IMR-90 (cell line): ENCODE measurements around the gene SLC5A10. TPM values are rescaled to one million over a fixed set of nuclear protein-coding genes. Genes with fewer than 3 reads are reported as not detected.

Experiments used
- ATAC-seq: fragments of 200-7000 bp; cut with Tn5 transposase; 2 replicates; pipeline ENCODE4 v1.9.1; 2020; ENCODE audit warnings: low read depth, mild to moderate bottlenecking, moderate library complexity
- BruUV-seq: library from RNA; stranded (reverse); fragments of 400-500 nt; replicated peaks from 2 replicates; lab custom pipeline; 2021; lab: Mats Ljungman, UMichigan
- CTCF ChIA-PET: fragments of 300-600 bp; formaldehyde crosslinking; extraction: SDS; loops from one replicate; lab custom pipeline; 2021; ENCODE audit warnings: antibody characterized with exemption; lab: Yijun Ruan, JAX
- POLR2A ChIA-PET: fragments of 300-600 bp; sonication (Branson Sonifier 250); formaldehyde crosslinking; loops from one replicate; lab custom pipeline; 2022; ENCODE audit warnings: antibody characterized with exemption; ENCODE audit not compliant: unreplicated experiment; lab: Charles Lee
- DNase-seq: peaks from one replicate; pipeline ENCODE4 v3.0.0; 2013
- H2AFZ ChIP-seq: replicated peaks from 2 replicates; pipeline ENCODE3; 2013; ENCODE audit warnings: low read length, mild to moderate bottlenecking; ENCODE audit not compliant: poor library complexity
- H2AK5ac ChIP-seq: 2 replicates; pipeline ENCODE4 v1.6.1; 2013; ENCODE audit warnings: low read depth, low read length, inconsistent platforms
- H2AK9ac ChIP-seq: replicated peaks from 2 replicates; pipeline ENCODE3; 2013; ENCODE audit warnings: mild to moderate bottlenecking, low read depth, low read length, moderate library complexity; ENCODE audit not compliant: poor library complexity
- H2BK120ac ChIP-seq: 2 replicates; pipeline ENCODE4 v1.6.1; 2013; ENCODE audit warnings: low read depth, low read length, inconsistent platforms
- H2BK15ac ChIP-seq: 3 replicates; pipeline ENCODE4 v1.6.1; 2013; ENCODE audit warnings: low read depth, low read length, inconsistent platforms
- H2BK20ac ChIP-seq: 2 replicates; pipeline ENCODE4 v1.6.1; 2013; ENCODE audit warnings: low read depth, mild to moderate bottlenecking, inconsistent platforms, low read length, moderate library complexity
- H2BK5ac ChIP-seq: 2 replicates; pipeline ENCODE4 v1.6.1; 2013; ENCODE audit warnings: mild to moderate bottlenecking, low read depth, low read length, inconsistent platforms; ENCODE audit not compliant: poor library complexity, severe bottlenecking
- H3K14ac ChIP-seq: replicated peaks from 2 replicates; pipeline ENCODE4 v1.6.1; 2013; ENCODE audit warnings: low read depth, low read length, inconsistent platforms
- H3K18ac ChIP-seq: 2 replicates; pipeline ENCODE4 v1.6.1; 2013; ENCODE audit warnings: low read depth, low read length, control low read depth
- H3K23ac ChIP-seq: 2 replicates; pipeline ENCODE4 v1.6.1; 2013; ENCODE audit warnings: low read depth, low read length, inconsistent platforms
- H3K27ac ChIP-seq: 2 replicates; pipeline ENCODE4 v1.5.1; 2013; ENCODE audit warnings: mild to moderate bottlenecking, control low read depth, low read length; ENCODE audit not compliant: insufficient read depth
- H3K27me3 ChIP-seq: 2 replicates; pipeline ENCODE4 v1.6.1; 2013; ENCODE audit warnings: low read length; ENCODE audit not compliant: control insufficient read depth, insufficient read depth
- H3K36me3 ChIP-seq: 2 replicates; pipeline ENCODE4 v1.6.1; 2013; ENCODE audit warnings: low read length, mixed read lengths; ENCODE audit not compliant: control insufficient read depth, insufficient read depth
- H3K4ac ChIP-seq: 2 replicates; pipeline ENCODE4 v1.6.1; 2013; ENCODE audit warnings: low read depth, low read length, inconsistent platforms
- H3K4me1 ChIP-seq: 2 replicates; pipeline ENCODE4 v1.6.1; 2013; ENCODE audit warnings: low read length, mixed read lengths; ENCODE audit not compliant: control insufficient read depth, insufficient read depth
- H3K4me2 ChIP-seq: 2 replicates; pipeline ENCODE4 v1.6.1; 2013; ENCODE audit warnings: low read depth, mild to moderate bottlenecking, control low read depth, low read length, moderate library complexity
- H3K4me3 ChIP-seq: 2 replicates; pipeline ENCODE4 v1.5.1; 2013; ENCODE audit warnings: low read depth, mild to moderate bottlenecking, control low read depth, low read length, moderate library complexity; ENCODE audit not compliant: insufficient read depth
- H3K56ac ChIP-seq: 2 replicates; pipeline ENCODE4 v1.6.1; 2013; ENCODE audit warnings: low read length, inconsistent platforms; ENCODE audit not compliant: insufficient read depth; ENCODE audit errors: extremely low read depth
- H3K79me1 ChIP-seq, 2 experiments: 2 replicates each; pipeline ENCODE4 v1.6.1; 2013; ENCODE audit warnings: low read length in 2 of 2, inconsistent platforms in 1 of 2, low read depth in 1 of 2
- H3K9ac ChIP-seq: 2 replicates; pipeline ENCODE4 v1.6.1; 2013; ENCODE audit warnings: low read depth, low read length, control low read depth
- H3K9me1 ChIP-seq: 2 replicates; pipeline ENCODE4 v1.6.1; 2013; ENCODE audit warnings: low read length, inconsistent platforms; ENCODE audit not compliant: insufficient read depth
- H3K9me3 ChIP-seq: 2 replicates; pipeline ENCODE4 v1.6.1; 2013; ENCODE audit warnings: low read length; ENCODE audit not compliant: control insufficient read depth, insufficient read depth
- H4K20me1 ChIP-seq: 2 replicates; pipeline ENCODE4 v1.6.1; 2013; ENCODE audit warnings: low read length, inconsistent platforms; ENCODE audit not compliant: insufficient read depth
- H4K5ac ChIP-seq: 2 replicates; pipeline ENCODE4 v1.6.1; 2013; ENCODE audit warnings: mild to moderate bottlenecking, low read depth, low read length, control low read depth
- H4K8ac ChIP-seq, 2 experiments: 2 replicates each; pipeline ENCODE4 v1.6.1; 2013; ENCODE audit warnings: low read depth in 2 of 2, low read length in 2 of 2, control low read depth in 1 of 2, inconsistent platforms in 1 of 2
- H4K91ac ChIP-seq: 2 replicates; pipeline ENCODE4 v1.6.1; 2013; ENCODE audit warnings: low read depth, low read length, inconsistent platforms; ENCODE audit not compliant: insufficient read depth
- BHLHE40 ChIP-seq: fragments of 150-350 bp; IDR thresholded peaks from 2 replicates; pipeline ENCODE4 v1.6.1; 2016; ENCODE audit warnings: mild to moderate bottlenecking, low read depth, low read length
- CEBPB ChIP-seq: IDR thresholded peaks from 2 replicates; pipeline ENCODE4 v1.6.1; 2012; ENCODE audit warnings: low read depth, low read length, improper control_type of control experiment
- CHD1 ChIP-seq: IDR thresholded peaks from 2 replicates; pipeline ENCODE4 v1.6.1; 2012; ENCODE audit warnings: low read depth, low read length, improper control_type of control experiment
- MXI1 ChIP-seq: IDR thresholded peaks from 2 replicates; pipeline ENCODE4 v1.6.1; 2012; ENCODE audit warnings: low read depth, mild to moderate bottlenecking, low read length, moderate library complexity, borderline replicate concordance
- NFE2L2 ChIP-seq: fragments of 150-350 bp; IDR thresholded peaks from 2 replicates; pipeline ENCODE4 v1.6.1; 2016; ENCODE audit warnings: low read depth, mild to moderate bottlenecking, low read length
- RAD21 ChIP-seq: IDR thresholded peaks from 2 replicates; pipeline ENCODE4 v1.6.1; 2012; ENCODE audit warnings: low read length, improper control_type of control experiment
- RFX5 ChIP-seq: IDR thresholded peaks from 2 replicates; pipeline ENCODE4 v1.8.0; 2012; ENCODE audit warnings: low read depth, mild to moderate bottlenecking, low read length, moderate library complexity
- WGBS, 2 experiments: methylation state at CpG; one replicate each; pipeline versions ENCODE4 v1.1.5 to v1.1.7; 2013; ENCODE audit warnings: missing lambda C conversion rate in 2 of 2; ENCODE audit not compliant: insufficient read length in 1 of 2; ENCODE audit errors: extremely low coverage in 2 of 2; 5-methylcytosine and 5-hydroxymethylcytosine counted together
- dilution Hi-C: fragments of 300-500 bp; cut with HindIII; formaldehyde crosslinking; loops from one replicate; pipeline ENCODE4 v1.14.3; 2018; ENCODE audit warnings: low sequenced_read_pairs; ENCODE audit not compliant: unreplicated experiment
- in situ Hi-C: fragments of 300-500 bp; cut with MboI; formaldehyde crosslinking; loops from 3 replicates; pipeline ENCODE4 v1.14.3; 2019; ENCODE audit warnings: low sequenced_read_pairs, inconsistent platforms, mixed read lengths
- intact Hi-C: fragments of 100-400 bp; cut with micrococcal nuclease; formaldehyde crosslinking; loops from 2 replicates; pipeline ENCODE4 v1.10.0; 2022
- polyA plus RNA-seq, 3 experiments: library from polyadenylated mRNA; depleted of rRNA; stranded (reverse); fragments of >200 nt; gene quantifications; 2 replicates each; pipeline ENCODE4 v1.2.3, GENCODE V29; 2012; ENCODE audit warnings: low replicate concordance in 1 of 3
- total RNA-seq: library from RNA; depleted of rRNA; stranded (reverse); fragments of >200 nt; gene quantifications from 2 replicates; pipeline ENCODE4 v1.2.3, GENCODE V29; 2012

SLC5A10 gene
- total and polyA plus RNA-seq, 2 of the 4 experiments (the other 2 are of a cell fraction), result not detected

- ChIA-PET CTCF (no interaction called here), POLR2A (no interaction called here)
- Histone ChIP-seq H4K5ac (no peak overlapping the region), H3K14ac (no peak overlapping the region), H2AFZ (no peak overlapping the region), H3K4me2 (no peak overlapping the region), H2AK5ac (no peak overlapping the region), H2BK20ac (no peak overlapping the region), H3K9me1 (peaks cover 4% of the 10 kb centered on the region; the same call in 1 of the 2 replicates), H3K36me3 (peaks cover 22% of the 10 kb centered on the region), H2AK9ac (no peak overlapping the region), H3K23ac (no peak overlapping the region), H3K9ac (no peak overlapping the region), H3K79me1 (peaks cover 9 to 15% of the 10 kb centered on the region in 2 experiments; a peak in 3 of 4 replicates), H4K91ac (no peak overlapping the region), H3K56ac (no peak overlapping the region), H3K9me3 (no peaks in the 10 kb centered on the region), H4K8ac (no peak overlapping the region), H3K4ac (no peak overlapping the region), H3K27me3 (no peaks in the 10 kb centered on the region), H2BK120ac (no peak overlapping the region), H3K4me3 (no peak overlapping the region), H3K4me1 (peaks cover 11% of the 10 kb centered on the region), H3K27ac (no peak overlapping the region), H3K18ac (no peak overlapping the region), H2BK15ac (no peak overlapping the region), H2BK5ac (no peak overlapping the region), H4K20me1 (no peaks in the 10 kb centered on the region)
- dilution Hi-C loops (no loop called here), in situ Hi-C loops (no loop called here), intact Hi-C loops (no loop called here)
- no TSS peak for BruUV-seq
- ATAC-seq (no peak), DNase-seq (no peak)
- WGBS, 2 experiments, result 87% methylated on average over 11 of the region's 23 CpGs; no CpG with 5 or more reads in 1 of the 2 experiments
- TF ChIP-seq RAD21 (no peak), BHLHE40 (no peak), NFE2L2 (no peak), RFX5 (no peak), CHD1 (no peak), CEBPB (no peak), MXI1 (no peak)
Measured at GRCh38 chr17:18968945-18969887, 17.3 kb downstream of the SLC5A10 start.
